AG04450 (cell line): ENCODE data around the gene AGXT. TPM values are rescaled to one million over a fixed set of nuclear protein-coding genes. Genes with fewer than 3 reads are reported as not detected.

Experiments
- CTCF ChIA-PET: fragments of 300-600, 350-600 bp; formaldehyde crosslinking; extraction: SDS; loops from one replicate; lab custom pipeline; 2022; ENCODE audit warnings: antibody characterized with exemption, inconsistent platforms; lab: Charles Lee
- POLR2A ChIA-PET: fragments of 350-600 bp; formaldehyde crosslinking; extraction: SDS; loops from one replicate; lab custom pipeline; 2021; ENCODE audit warnings: antibody characterized with exemption, inconsistent platforms; lab: Yijun Ruan, JAX
- DNase-seq: peaks from one replicate; pipeline ENCODE4 v3.0.0-alpha.2; 2011; ENCODE audit warnings: low read depth, low spot score
- H3K27ac ChIP-seq: one replicate; pipeline ENCODE4 v1.5.1; 2012; ENCODE audit warnings: low read depth, low read length, control low read depth
- H3K27me3 ChIP-seq: one replicate; pipeline ENCODE4 v1.6.0; 2012; ENCODE audit warnings: low read length; ENCODE audit not compliant: control insufficient read depth, insufficient read depth
- H3K4me3 ChIP-seq: 2 replicates; pipeline ENCODE4 v1.5.1; 2011; ENCODE audit warnings: mild to moderate bottlenecking, low read depth, low read length, control low read depth
- H3K9me3 ChIP-seq: 2 replicates; pipeline ENCODE4 v1.5.1; 2012; ENCODE audit warnings: low read length; ENCODE audit not compliant: control insufficient read depth, insufficient read depth
- CTCF ChIP-seq: IDR thresholded peaks from 2 replicates; pipeline ENCODE4 v1.5.1; 2011; ENCODE audit warnings: low read depth, low read length, control low read depth, inconsistent platforms
- polyA plus RNA-seq: library from polyadenylated mRNA; depleted of rRNA; stranded (reverse); fragments of >200 nt; gene quantifications from 2 replicates; pipeline ENCODE4 v1.2.3, GENCODE V29; 2011

The AGXT gene
- polyA plus RNA-seq, 1 experiment, result not detected

- CTCF ChIA-PET, result interaction anchor here (1.1 to 3.3 kb wide), 2 partner anchors 11 to 14 kb away, joined by 3 to 19 read pairs; no protein-coding TSS in a partner anchor
- TF ChIP-seq CTCF, result no peak
- peaks cover 4% of the 10 kb centered on the region; the same call in 1 of the 2 replicates for H3K9me3 ChIP-seq
- no peak for DNase-seq
- H3K4me3 ChIP-seq, result no peak overlapping the region
- H3K27me3 ChIP-seq, result peaks cover 11% of the 10 kb centered on the region
- POLR2A ChIA-PET, result no interaction called here
- peak overlapping the region; percentile 52 for H3K27ac ChIP-seq
Measured at GRCh38 chr2:240925568-240926515, 57.2 kb downstream of the AGXT start.

- Histone ChIP-seq H3K27me3 (peaks cover 19% of the 10 kb centered on the region), H3K4me3 (peak overlapping the region; percentile 51), H3K27ac (peak overlapping the region; percentile 52), H3K9me3 (peaks cover 4% of the 10 kb centered on the region; the same call in 1 of the 2 replicates)
- ChIA-PET CTCF (interaction anchor here (1.1 to 3.3 kb wide), 2 partner anchors 12 to 15 kb away, joined by 3 to 19 read pairs; no protein-coding TSS in a partner anchor), POLR2A (interaction anchor here (0.6 kb wide), 2 partner anchors 45 to 60 kb away, joined by 3 to 6 read pairs; no protein-coding TSS in a partner anchor)
- no peak for TF ChIP-seq CTCF
- DNase-seq, result no peak
Measured at GRCh38 chr2:240926516-240927389, 58.1 kb downstream of the AGXT start.

- no peak overlapping the region for H3K27ac ChIP-seq
- DNase-seq, result no peak
- ChIA-PET POLR2A (interaction anchor here (0.6 kb wide), 2 partner anchors 44 to 60 kb away, joined by 3 to 6 read pairs; no protein-coding TSS in a partner anchor), CTCF (interaction anchor here (1.1 to 3.3 kb wide), 2 partner anchors 12 to 15 kb away, joined by 3 to 19 read pairs; no protein-coding TSS in a partner anchor)
- H3K4me3 ChIP-seq, result peak overlapping the region; percentile 51
- TF ChIP-seq CTCF, result no peak
- peaks cover 23% of the 10 kb centered on the region for H3K27me3 ChIP-seq
- peaks cover 4% of the 10 kb centered on the region; the same call in 1 of the 2 replicates for H3K9me3 ChIP-seq
Measured at GRCh38 chr2:240927390-240927781, 58.8 kb downstream of the AGXT start.

- no peak for DNase-seq
- no peak for TF ChIP-seq CTCF
- ChIA-PET CTCF (interaction anchor here (3.3 kb wide), 1 partner anchor 14 kb away, joined by 19 read pairs; no protein-coding TSS in a partner anchor), POLR2A (no interaction called here)
- Histone ChIP-seq H3K27me3 (peaks cover 24% of the 10 kb centered on the region), H3K27ac (no peak overlapping the region), H3K9me3 (peaks cover 4% of the 10 kb centered on the region; the same call in 1 of the 2 replicates), H3K4me3 (no peak overlapping the region)
Measured at GRCh38 chr2:240928476-240929363, 60.1 kb downstream of the AGXT start.
